RPMI7951 (cell line): ENCODE data around the gene TRIM45. TPM values are rescaled to one million over a fixed set of nuclear protein-coding genes. Genes with fewer than 3 reads are reported as not detected.
"Not testable (repeated sequence)": the region's sequence is repeated elsewhere in the genome, so short reads cannot be mapped to it uniquely, and the experiment has no call there.

Experiments used
- DNase-seq: peaks from one replicate; pipeline ENCODE4 v3.0.0-alpha.2; 2012; ENCODE audit warnings: low read depth
- total RNA-seq: library from RNA; depleted of rRNA; stranded (reverse); fragments of >200 nt; shearing (Covaris generic); gene quantifications from 2 replicates; pipeline ENCODE4 v1.2.3, GENCODE V29; 2014

The TRIM45 gene
- total RNA-seq, 1 experiment from 2014 or later = 3.6 TPM

DNA sequence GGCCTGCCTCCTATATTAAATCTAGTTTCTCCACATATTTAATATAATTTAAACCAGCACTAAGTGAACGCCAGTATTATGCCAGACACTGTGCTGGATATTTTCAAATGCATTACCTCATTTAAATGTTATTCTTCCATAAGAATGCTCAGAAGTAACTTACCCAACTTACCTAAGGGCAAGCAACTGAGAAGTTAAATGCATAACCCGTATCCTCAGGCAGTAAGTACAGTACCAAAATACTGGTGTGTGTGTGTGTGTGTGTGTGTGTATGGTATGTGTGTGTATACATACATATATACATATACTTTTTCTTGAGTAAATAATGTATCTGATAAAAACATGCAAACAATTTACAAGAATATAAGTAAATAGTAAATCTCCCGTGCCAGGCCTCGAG is 9.0 kb upstream of the TRIM45 start:
- no peak for DNase-seq

DNA sequence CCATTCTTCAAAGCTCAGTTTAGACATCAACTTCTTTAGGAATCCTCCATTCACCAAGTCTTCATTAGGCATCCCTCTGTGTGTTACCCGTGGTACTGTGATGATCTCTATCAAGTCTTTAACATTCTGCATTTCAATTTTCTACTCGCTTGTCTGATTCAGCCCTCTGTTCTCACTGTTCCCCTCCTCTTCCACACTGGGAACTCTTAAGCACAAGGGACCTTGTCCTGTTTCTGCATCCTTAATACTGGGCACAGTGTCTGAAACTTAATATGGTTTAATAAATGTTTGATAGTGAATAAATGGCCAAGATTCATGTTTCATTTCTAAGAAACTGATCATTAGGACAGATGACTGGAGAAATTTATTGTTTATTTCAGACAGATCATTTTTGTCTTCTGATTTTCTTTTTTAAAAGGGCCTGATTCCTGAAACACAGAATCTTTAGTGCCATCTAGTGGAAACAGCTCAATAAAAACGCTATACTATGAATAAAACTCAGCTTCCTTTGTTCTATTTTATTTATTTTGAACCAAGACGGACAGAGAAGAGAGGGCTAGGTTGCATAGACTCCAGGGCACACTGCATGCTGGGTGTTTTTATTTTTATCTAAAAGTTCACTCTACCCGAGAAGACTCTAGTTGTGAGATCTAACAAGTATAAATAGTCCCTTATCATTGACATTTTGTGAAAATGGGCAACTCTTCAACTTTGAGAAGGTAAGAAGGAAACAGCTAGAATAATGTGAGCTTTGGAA is 7.0 kb upstream of the TRIM45 start:
- DNase-seq = peak; percentile 46

DNA sequence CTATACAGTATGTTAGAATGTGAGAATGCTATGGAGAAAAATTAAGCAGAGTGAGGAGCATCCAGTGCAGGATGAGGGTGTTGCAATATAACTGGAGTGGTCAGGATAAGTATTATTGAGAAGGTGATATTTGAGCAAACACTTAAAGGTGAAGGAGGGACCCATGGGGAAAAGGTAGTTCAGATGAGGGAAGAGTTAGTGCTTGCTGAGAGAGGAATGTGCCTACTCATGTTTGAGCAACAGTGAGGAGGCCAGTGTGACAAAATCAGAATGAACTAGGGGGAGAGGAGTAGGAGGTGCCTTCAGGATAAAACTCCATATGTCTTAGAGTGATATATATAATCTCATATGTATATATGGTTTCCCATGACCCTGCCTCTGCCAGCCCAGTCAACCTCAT is 6.2 kb upstream of the TRIM45 start:
- DNase-seq = no peak

DNA sequence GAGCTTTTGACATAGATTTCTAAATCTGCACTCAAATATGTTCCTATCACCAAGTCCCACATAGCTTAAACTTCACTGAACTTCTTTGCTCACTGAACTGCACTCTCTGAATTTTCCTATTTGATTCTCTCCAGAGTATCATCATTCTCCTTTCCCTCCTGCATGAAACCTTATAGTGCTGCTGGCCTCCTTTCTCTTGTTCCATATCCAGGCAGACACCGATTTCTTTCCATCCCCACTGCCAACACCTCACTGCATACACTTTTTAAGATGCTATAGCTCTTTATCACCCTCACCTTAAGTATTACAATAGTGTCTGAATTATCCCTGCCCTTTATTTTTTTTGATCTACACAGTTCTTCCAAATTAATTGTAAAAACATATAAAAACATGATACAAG is 3.1 kb upstream of the TRIM45 start:
- DNase-seq = no peak

DNA sequence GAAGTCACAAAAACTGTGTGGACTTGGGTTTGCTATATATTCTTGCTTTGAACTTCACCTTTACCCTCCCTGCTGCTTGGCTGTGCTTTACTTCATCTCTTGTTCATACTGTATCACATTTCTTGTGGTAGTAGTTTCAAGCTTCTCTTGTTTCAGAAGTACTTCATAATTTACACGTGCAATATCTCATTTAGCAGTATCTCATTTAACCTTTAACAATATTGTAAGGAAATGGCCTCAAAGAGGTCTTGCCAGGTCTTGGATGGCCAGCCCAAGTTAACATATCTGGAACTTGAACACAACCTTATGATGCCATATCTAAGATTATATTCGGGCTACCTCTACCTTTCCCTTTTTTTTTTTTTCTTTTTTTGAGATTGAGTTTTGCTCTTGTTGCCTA is 1.7 kb upstream of the TRIM45 start:
- no peak for DNase-seq

DNA sequence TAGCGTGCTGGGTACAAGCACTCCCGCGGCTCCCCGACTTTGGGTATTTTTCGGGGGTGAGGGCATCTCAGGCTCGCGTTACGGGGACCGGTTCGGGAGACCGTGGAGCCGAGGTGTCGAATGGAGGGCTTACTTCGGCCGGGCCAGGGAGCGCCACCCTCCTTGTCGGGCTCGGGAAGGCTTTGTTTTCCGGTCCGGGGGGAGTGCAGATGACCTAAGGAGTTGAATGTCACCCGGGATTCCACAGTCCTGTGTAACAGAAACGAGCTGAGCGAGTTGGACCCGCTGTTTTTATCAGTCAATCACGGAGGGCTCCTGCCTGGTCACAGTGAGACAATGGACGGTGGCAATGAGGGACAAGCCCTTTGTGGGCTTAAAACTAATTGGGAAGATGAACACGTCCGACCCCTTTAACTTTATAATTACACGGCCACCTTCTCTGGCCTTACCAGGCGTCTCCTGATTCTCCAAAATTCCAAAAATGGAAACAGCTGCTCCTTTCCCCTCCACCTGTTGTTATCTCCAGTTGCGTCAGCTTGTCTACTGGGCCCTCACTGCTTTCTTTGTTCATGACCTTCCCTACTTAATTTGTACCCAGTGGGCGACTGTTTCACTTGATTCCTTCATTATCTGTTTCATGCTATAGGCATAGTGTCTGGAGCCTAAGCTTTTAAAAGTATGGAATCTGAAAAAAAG is 929 bp upstream of the TRIM45 start:
- DNase-seq = no peak

DNA sequence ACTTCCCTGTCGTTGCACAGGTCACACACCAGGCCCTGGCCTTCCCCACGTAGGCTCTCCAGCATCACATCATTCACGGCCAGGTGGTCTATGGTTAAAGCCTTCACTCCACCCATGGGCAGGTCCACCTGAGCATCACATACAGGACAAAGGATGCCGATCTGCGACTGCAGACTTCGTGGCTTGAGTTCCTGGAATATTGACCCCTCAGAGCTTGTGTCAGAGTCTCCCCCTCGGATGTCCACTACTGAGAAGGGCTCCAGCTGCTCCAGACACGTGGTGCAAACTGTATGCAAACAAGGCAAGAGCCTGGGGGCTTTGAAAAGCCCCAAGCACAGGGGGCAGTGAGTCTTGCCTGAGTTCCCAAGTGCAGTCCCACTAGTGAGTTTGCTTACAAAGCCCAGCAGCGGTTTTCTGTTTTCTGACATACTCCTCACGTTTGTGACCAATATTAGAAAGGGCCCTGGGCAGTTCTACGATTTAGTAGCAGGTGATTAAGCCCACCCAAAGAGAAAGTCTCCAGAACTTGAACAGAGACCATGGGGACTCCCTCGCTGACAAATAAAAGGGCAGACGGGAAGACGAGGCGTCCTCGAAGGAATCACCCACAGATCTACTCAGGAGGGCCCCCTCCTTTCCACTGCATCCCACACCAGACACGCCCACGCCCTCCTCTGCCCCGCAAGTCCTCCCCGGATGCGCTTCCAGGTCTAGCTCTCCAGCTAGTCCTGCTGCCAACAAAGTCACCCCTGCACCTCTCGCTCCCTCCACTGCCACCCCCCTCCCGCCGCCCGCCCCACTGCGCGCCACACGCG is 568 bp downstream of the TRIM45 start:
- DNase-seq = peak; percentile 67

DNA sequence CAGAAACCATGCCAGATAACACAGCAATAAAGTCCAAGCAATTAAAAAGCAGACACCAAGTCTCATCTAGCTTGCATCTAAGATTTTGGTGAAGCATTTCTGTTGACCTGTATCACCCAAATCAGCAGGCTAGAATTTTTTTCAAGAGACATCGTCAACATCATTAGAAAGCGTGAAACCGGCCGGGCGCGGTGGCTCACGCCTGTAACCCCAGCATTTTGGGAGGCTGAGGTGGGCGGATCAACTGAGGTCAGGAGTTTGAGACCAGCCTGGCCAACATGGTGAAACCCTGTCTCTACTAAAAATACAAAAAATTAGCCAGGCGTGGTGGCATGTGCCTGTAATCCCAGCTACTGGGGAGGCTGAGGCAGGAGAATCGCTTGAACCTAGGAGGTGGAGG is 2.4 kb downstream of the TRIM45 start:
- DNase-seq = not testable (repeated sequence)

DNA sequence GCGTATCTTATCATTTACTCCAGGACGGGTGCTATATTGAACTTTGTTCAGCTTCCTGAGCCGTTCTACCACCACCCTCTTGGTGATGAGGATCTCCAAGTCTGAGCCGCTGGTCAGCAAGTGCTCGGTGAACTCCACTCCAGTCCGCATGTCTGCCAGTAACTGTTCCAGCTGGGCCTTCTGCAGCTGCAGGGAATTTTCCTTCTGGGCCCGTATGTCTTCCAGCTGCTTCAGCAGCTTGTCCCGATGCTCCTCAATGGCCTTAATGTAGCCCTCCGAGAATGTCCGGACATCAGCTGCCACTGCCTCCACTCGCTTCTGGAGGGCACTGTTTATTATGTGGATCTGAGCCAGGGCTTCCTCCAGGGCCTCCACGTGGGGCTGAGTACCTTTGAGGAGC is 3.4 kb downstream of the TRIM45 start:
- no peak for DNase-seq

DNA sequence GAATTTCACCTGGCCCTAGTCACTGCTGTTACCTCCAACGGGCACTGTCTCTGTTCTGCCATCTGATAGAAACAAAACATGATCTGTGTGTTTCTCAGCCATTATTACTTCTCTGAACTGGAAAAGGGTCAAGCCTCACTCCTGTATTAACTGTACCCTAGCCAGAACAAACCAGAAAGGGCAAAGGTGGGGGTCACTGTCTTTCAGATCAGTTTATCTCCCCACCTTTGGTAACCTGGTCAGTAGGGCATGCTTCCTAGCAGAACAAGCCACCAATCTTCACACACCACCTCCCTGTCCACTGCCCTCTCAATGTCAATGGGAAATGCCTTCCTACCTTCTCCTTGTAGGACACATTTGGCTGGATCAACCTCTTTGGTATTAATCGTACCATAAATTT is 3.9 kb downstream of the TRIM45 start:
- DNase-seq = no peak

DNA sequence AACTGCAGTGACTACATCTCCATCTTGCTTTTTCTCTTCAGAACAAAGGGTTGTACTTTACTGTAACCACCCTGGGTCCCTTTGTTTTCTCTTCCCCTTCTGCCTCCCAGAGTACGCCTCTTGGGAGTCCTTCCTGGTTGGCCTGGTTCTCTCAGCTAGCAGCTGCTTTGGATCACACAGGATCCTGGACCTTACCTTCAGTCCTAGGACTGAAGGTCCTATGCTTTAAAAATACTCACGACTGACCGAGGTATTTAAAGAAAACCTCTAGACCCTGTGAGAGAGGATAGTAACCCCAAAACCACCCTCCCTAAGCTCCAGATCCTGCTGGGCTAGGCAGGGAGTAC is 4.8 kb downstream of the TRIM45 start:
- no peak for DNase-seq

DNA sequence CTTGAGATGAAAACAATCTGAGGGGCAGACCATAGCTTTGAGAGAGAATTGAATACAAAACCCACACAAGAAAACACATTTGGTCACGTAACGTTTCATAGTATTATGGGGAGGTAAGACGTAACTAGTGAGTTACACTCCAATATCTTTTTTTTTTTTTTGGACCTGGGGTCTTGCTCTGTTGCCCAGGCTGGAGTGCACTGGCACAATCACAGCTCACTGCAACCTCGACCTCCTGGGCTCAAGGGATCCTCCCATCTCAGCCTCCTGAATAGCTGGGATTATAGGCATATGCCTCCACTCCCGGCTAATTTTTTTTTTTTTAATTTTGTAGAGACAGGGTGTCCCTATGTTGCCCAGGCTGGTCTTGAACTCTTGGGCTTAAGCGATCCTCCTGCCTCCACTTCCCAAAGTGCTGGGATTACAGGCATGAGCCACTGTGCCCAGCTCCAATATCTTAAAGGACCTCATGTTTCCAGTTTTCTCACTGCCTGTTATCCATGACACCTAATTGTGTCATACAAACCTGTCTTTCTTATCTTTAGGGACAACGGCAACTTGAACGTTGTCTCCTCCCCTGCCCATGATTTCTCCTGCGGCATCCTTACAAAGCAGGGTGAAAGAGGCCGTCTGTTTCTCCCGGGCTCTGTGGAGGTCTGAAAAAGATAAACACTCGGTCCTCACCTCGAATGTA is 5.3 kb downstream of the TRIM45 start:
- DNase-seq = no peak

DNA sequence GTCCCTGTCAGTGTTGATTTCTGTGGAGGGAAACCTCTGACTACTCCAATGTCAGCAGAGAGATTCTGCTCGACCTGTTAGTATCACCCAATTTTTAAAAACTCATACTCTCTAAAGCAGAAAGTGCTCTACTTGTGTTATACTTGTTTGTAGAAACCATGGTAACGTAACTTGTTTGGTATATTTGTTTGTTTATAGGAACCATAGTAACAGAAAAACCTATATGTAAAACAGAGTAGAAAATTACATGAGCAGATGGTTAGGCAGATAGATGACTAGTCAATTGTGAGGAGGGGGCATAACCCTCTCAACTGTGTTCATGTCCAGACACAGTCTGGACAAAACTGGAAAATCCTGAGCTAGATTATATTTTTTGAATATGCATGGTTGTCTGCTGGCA is 6.7 kb downstream of the TRIM45 start:
- no peak for DNase-seq

DNA sequence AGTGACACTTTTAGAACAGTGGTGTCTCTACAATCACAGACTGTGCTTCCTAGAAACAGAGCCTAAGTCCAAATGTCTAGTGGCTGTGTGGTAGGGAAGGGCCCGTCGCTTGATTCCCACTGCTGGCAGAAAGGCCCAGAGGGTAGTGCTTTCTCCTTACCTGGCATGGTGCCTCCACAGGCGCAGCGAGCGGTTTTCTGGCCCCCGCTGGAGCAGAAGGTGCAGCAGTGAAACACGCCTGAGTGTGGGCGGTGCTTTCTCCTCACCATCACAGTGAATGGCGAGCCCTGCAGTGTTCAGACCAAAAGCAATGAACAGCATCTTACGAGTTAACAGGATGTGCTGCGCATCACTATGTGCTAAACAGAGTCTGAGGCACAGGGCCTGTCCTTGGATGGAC is 8.3 kb downstream of the TRIM45 start:
- no peak for DNase-seq

DNA sequence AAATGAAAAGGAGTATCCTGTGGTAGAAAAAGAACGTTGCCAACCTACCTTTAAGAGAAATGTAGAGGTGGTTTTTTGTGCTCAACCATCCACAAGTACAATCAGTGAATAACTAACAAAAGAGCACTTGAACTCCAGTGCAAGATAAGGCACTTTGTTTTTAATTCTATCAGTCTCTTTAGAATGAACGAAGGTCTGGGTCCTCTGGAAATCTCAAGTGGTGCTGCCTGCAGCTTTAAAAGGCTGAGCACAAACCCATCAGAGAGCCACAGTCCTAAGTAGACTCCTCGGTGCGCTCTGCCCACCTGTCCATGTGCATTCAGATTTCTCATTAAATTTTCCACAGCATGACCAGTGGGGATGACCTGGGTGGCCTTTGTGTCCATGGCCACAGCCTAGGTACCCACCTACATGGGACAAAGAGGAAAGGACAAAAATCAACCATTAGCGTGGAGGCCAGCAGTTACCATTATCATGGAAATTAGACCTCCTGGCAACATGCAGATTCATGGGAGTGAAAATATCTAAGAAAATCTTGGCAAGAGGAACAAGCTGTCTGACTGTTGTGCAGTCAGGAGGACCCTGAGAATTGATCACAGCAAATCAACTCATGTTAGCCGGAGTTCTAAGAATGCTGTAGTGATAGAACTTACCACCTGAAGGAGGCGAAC is 9.4 kb downstream of the TRIM45 start:
- no peak for DNase-seq

DNA sequence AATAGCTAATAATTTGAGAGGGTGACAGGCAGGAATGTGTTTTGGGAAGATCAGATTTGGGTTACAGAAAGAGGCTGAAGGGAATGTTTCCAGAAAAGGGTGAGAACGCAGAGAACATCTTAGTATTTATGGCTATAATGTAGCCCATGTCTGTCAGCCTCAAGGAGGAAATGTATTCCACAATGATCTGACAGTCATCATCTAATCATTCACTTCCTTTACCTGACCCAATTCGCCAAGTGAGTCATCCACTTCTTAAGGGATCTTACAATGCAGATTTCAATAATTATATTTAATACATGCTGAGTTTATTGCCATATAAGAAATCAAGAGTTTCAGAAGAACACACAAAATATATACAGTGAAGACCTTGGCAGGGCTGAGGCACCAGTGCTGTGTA is 10.8 kb downstream of the TRIM45 start:
- DNase-seq = no peak

DNA sequence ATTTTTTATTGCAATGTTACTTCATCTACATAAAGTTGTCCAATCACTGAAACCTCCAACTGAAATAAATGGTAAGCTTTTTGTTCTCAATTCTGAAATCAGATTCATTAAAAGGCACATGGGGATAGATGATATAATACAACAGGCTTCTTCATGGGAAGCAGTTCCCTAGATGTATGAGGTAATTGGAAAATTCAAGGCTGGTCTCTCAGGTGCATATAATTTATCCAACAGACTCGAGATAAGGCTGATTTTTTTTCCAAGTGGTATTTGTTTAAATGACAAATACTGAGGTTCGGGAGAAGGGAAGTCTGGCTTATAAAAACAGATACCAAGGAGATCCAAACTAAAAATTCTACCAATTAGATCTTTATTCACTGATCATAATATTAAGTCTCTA is 14.2 kb downstream of the TRIM45 start:
- DNase-seq = no peak

DNA sequence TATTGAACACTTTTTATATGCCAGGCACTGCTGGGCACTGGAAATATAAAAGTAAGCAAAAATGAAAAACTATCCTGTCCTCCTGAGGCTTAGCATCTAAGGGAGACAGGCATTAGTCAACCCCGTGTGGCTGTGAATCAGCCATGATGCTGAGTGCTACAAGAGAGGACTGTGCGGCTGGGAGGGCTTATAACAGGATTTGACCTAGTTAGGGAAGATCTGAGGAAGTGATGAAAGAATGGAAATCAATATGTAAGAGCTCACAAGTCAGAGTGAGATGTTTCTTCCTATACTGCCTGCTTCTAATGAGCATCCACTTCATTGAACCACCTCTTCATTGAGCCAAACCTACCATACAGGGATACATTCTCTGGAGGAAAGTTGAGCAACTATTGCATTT is 15.1 kb downstream of the TRIM45 start:
- DNase-seq = no peak

DNA sequence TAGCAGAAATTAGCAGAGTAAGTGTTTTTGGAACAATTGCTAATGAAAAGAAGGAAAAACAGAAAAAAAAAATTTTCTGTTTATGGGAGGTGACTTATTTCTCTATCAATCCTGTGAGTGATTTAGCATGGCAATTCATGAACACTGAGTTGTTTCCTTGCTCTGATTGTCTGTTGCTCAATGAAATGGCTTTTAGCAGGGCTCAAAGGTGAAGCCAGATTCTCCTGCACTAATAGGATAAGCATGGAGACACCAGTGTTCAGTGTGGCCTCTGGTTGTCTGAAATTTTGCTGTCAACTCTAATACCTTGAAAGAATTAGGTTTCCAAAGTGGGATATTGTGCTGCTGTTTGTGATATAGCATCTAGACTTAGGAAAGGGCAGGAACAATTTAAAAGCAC is 15.8 kb downstream of the TRIM45 start:
- DNase-seq = no peak

DNA sequence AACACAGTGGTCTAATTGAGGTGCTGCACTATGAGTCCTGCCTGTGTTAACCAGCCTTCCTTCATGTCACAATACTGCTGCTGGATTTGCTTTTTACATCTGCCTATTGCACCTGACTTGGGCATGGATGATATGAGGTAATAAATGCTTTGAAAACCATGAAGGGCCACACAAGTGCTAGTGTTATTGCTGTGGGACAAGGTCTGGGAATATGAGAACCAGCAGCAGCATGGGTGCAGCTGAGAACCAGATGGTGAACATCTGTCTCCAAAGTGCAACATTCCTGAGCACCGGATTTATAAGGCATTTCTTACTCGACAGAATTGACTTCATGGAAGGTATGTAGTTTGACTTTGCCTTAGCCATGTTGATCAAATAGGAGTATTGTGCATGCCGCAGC is 16.6 kb downstream of the TRIM45 start:
- no peak for DNase-seq

DNA sequence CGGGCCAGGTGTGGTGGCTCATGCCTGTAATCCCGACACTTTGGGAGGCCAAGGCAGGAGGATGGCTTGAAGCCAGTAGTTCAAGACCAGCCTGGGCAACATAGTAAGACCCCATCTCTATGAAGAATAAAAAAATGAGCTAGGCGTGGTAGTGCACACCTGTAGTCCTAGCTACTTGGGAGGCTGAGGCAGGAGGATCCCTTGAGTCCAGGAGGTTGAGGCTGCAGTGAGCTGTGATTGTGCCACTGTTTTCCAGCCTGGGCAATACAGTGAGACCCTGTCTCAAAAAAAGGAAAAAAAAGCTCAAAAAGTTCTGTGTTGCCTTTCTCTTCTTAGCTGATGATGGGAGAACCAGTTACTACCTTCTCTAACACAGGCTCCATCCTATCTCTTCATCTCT is 19.7 kb downstream of the TRIM45 start:
- not testable (repeated sequence) for DNase-seq

DNA sequence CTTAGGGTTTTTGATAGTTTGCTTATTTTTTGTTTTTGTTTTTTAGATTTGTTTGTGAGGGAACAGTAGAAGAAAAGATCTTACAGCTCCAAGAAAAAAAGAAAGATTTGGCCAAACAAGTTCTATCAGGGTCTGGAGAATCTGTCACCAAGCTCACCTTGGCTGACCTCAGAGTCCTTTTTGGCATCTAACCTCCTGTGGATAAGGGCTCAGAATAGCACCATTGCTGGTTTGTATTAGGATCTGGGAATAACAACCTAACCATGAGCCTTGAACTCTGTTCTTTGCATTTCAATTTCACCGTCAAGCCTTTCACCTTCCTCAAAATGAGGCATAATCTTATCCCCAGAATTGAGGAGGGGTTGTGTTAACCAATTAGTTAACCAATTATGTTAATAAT is 20.2 kb downstream of the TRIM45 start:
- no peak for DNase-seq
